K562 (cell line): ENCODE data around the gene PAIP2. TPM values are rescaled to one million over a fixed set of nuclear protein-coding genes. Genes with fewer than 3 reads are reported as not detected.

ENCODE experiments used
- CREB5 ChIP-seq: fragments of 250-450 bp; sonication (Bioruptor Pico); IDR thresholded peaks from 2 replicates; pipeline ENCODE4 v1.5.0; 2020; ENCODE audit warnings: mild to moderate bottlenecking
- E2F4 ChIP-seq: sonication (generic); formaldehyde crosslinking; IDR thresholded peaks from 2 replicates; pipeline ENCODE4 v1.8.0; 2022; ENCODE audit warnings: mild to moderate bottlenecking, low read depth, missing genetic modification reagents
- NFE2L1 ChIP-seq: fragments of 450-650 bp; IDR thresholded peaks from 2 replicates; pipeline ENCODE4 v1.6.1; 2016; ENCODE audit warnings: missing genetic modification characterization, low read depth, mild to moderate bottlenecking, missing compliant biosample characterization, moderate library complexity, borderline replicate concordance
- REST ChIP-seq, 2 experiments: fragments of 450-650 bp; formaldehyde crosslinking in 1 of 2; IDR thresholded peaks; 2 replicates each; pipeline versions ENCODE4 v1.4.0 to v1.6.1; 2014 to 2020; ENCODE audit warnings: mild to moderate bottlenecking in 2 of 2, borderline replicate concordance in 1 of 2, low read depth in 1 of 2
- STAT5B ChIP-seq: fragments of 250-450 bp; sonication (Bioruptor Pico); IDR thresholded peaks from 2 replicates; pipeline ENCODE4 v1.8.0; 2021; ENCODE audit warnings: mild to moderate bottlenecking, inconsistent platforms
- TAL1 ChIP-seq: fragments of 450-650 bp; IDR thresholded peaks from 2 replicates; pipeline ENCODE4 v1.6.1; 2016; ENCODE audit warnings: mild to moderate bottlenecking
- TCF15 ChIP-seq: fragments of 250-450 bp; sonication (Bioruptor Pico); IDR thresholded peaks from 2 replicates; pipeline ENCODE4 v1.8.0; 2022; ENCODE audit warnings: moderate library complexity, mild to moderate bottlenecking, inconsistent platforms
- ZFPM2 ChIP-seq: fragments of 250-450 bp; sonication (Bioruptor Pico); IDR thresholded peaks from 2 replicates; pipeline ENCODE4 v1.5.1; 2022; ENCODE audit warnings: mild to moderate bottlenecking
- ZNF41 ChIP-seq: fragments of 250-450 bp; sonication (Bioruptor Pico); conservative IDR thresholded peaks from 2 replicates; pipeline ENCODE4 v1.4.0; 2020; ENCODE audit warnings: mild to moderate bottlenecking
- ZNF436 ChIP-seq: fragments of 250-450, 450-650 bp; sonication (Bioruptor Pico); formaldehyde crosslinking; IDR thresholded peaks from 2 replicates; pipeline ENCODE4 v1.7.0; 2020; ENCODE audit warnings: mild to moderate bottlenecking
- polyA plus RNA-seq, 8 experiments: library from polyadenylated mRNA; depleted of rRNA in 4 of 8; stranded (reverse) in 5 of 8; unstranded in 3 of 8; fragments of >200 nt; fragmentation: Nextera tagmentation in 2 of 8; fragmentation: Illumina TruSeq in 1 of 8; extraction: Ambion mirVana in 2 of 8; extraction: Trizol in 1 of 8; gene quantifications; 2 replicates each; pipeline versions ENCODE4 v1.2.1 to v1.2.3, GENCODE V29; 2011 to 2014; ENCODE audit warnings: inconsistent platforms in 1 of 8, missing spikeins in 1 of 8
- total RNA-seq, 7 experiments: library from RNA; depleted of rRNA in 6 of 7; stranded (reverse); fragments of >200 nt in 6 of 7; fragmentation: Illumina TruSeq in 2 of 7; extraction: Trizol in 2 of 7; gene quantifications; 2 replicates each; pipeline versions ENCODE4 v1.2.1 to v1.2.3, GENCODE V29; 2011 to 2021; ENCODE audit warnings: low replicate concordance in 1 of 7

PAIP2 gene
- total and polyA plus RNA-seq, 9 of the 15 experiments (the other 6 are each of a cell fraction or from before 2014, with no cell fraction given): 78.3 to 187 (median 128) TPM

- no peak for TF ChIP-seq E2F4 (CRISPR knock-in tag)
- no peak for TF ChIP-seq REST (IDR thresholded peaks at IDR 0.05; ENCODE audit: borderline replicate concordance)
- TF ChIP-seq REST (CRISPR knock-in tag; IDR thresholded peaks at IDR 0.05; ENCODE audit: low read depth): no peak
- no peak for TF ChIP-seq ZFPM2
- no peak for TF ChIP-seq STAT5B (CRISPR knock-in tag)
- TF ChIP-seq ZNF436 (CRISPR knock-in tag): no peak
- TF ChIP-seq CREB5 (CRISPR knock-in tag): no peak
- TF ChIP-seq TCF15: no peak
- no peak for TF ChIP-seq ZNF41 (CRISPR knock-in tag)
- TF ChIP-seq NFE2L1: no peak
- TF ChIP-seq TAL1: no peak
Measured at GRCh38 chr5:139403787-139404483, 62.3 kb downstream of the PAIP2 start, which contains the start of gene SPATA24 (continued).
